GM21528 (cell line): ENCODE results near the gene SEMA3C.

Experiments used
- ATAC-seq: cut with Tn5 transposase; IDR thresholded peaks from one replicate; pipeline ENCODE4 v1.9.1; 2021; ENCODE audit warnings: mild to moderate bottlenecking, moderate library complexity; ENCODE audit not compliant: unreplicated experiment, low FRiP score

Gene SEMA3C

GRCh38 chr7:80719261-80719660 is 199.6 kb downstream of the SEMA3C start:
- ATAC-seq: no peak

GRCh38 chr7:80711531-80711930 is 207.3 kb downstream of the SEMA3C start:
- no peak for ATAC-seq

GRCh38 chr7:80708123-80708522 is 210.7 kb downstream of the SEMA3C start:
- no peak for ATAC-seq

- ATAC-seq: no peak
These were observed 211.5 kb downstream of the SEMA3C start for GRCh38 chr7:80707318-80707717.

- no peak for ATAC-seq
These were observed 213.6 kb downstream of the SEMA3C start for GRCh38 chr7:80705130-80705781.

GRCh38 chr7:80703272-80703671 is 215.6 kb downstream of the SEMA3C start:
- no peak for ATAC-seq

- no peak for ATAC-seq
These were observed 219.1 kb downstream of the SEMA3C start for GRCh38 chr7:80699721-80700256.

- ATAC-seq: peak; percentile 71
These were observed 219.7 kb downstream of the SEMA3C start for GRCh38 chr7:80699045-80699638.
